Measurements from ENCODE around the gene SLC35F4. TPM values are rescaled to one million over a fixed set of nuclear protein-coding genes. Genes with fewer than 3 reads are reported as not detected.
A peak's percentile ranks its signal among the peaks of the same experiment; 100 is the strongest.

Gene SLC35F4
- not detected in 2 replicates for total RNA-seq (2014; rRNA removed; shearing (Covaris generic))

DNA sequence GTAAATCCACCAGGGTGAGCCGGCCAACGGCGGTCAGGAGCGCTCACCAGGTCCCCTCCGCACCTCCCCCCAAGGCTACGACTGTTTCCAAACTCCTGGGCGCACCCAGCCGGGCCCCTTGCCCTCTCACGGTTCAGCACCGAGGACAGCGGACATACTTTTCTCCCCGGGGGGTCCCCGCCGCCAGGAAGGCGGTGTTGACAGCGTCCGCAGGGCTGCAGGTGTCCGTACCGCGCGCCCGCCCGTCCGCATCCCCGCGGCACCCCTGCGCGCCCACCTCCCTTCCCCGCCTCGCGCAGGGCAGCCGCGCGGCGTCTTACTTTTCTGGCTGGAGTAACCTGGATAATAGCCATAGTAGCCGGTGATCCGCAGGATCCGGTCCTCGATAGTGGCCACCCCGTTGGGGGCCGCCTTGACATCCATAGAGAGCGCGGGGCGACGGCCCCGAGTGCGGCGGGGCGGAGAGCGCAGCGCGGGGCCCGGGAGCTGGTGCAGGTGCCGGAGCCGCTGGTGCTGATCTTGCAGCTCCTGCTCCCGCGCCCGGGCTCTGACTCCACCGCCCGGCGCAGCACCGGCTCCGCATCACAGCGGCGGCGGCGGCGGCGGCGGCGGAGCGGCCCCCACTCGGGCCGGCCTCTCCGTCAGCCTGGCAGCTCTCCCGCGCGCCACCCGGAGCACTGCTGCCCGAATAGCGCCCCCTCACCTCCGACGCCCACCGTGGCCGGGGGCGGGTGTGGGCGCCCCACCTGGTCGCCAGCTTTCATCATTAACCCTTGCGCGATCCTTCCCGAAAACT lies at the start of gene SLC35F4:
Gene SLC35F4 (minus strand): TSS at position 690 of the 796 bp plus-strand sequence.
- Histone ChIP-seq H3K27me3 (ENCODE audit: control insufficient read depth, insufficient read depth, low read length) (peaks cover 35% of the 10 kb centered on the region), H3K36me3 (replicated peaks; ENCODE audit: control insufficient read depth, insufficient read depth, low read length) (no peaks in the 10 kb centered on the region)
- peak; percentile 90 for DNase-seq

DNA sequence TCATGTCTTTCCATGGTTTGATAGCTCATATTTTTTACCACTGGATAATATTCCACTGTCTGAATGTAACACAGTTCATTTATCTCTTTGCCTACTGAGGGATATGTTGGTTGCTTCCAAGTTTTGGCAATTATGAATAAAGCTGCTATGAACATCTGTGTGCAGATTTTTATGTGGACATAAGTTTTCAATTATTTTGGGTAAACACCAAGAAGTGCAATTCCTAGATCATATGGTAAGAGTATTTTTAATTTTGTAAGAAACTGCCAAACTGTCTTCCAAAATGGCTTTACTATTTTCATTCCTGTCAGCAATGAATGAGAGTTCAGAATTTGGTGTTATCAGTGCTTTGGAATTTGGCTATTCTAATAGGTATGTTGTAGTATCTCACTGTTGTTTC lies 43.7 kb upstream of the SLC35F4 start:
- Histone ChIP-seq H3K36me3 (replicated peaks; ENCODE audit: control insufficient read depth, insufficient read depth, low read length) (no peaks in the 10 kb centered on the region), H3K27me3 (ENCODE audit: control insufficient read depth, insufficient read depth, low read length) (no peaks in the 10 kb centered on the region), H3K4me3 (ENCODE audit: insufficient read depth, low read depth, low read length) (no peak overlapping the region)
- no peak for DNase-seq

More for the DNA sequence above, at the start of gene SLC35F4:
- peak within 1 kb of the TSS; percentile 33 for H3K4me3 ChIP-seq (ENCODE audit: insufficient read depth, low read depth, low read length)

DNA sequence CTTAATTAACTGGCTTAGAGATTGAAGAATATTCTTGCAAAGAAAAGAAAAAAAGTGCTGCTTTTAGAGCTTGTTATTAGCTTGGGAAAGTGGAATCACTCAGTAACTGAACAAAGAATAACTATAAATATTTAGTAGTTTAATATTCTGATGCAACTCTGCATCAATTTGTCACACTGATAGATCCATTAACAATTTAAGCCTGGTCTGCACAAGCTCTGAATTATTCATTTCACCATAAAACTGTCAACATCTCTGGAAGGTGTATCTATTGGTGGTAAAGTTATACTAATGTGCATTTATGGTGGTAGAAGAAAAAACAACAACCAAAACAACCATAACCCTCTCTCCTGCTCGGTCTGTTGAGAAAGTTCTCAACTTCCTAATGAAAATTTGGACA lies 38.1 kb upstream of the SLC35F4 start:
- Histone ChIP-seq H3K36me3 (replicated peaks; ENCODE audit: control insufficient read depth, insufficient read depth, low read length) (no peaks in the 10 kb centered on the region), H3K27me3 (ENCODE audit: control insufficient read depth, insufficient read depth, low read length) (no peaks in the 10 kb centered on the region), H3K4me3 (ENCODE audit: insufficient read depth, low read depth, low read length) (no peak overlapping the region)
- no peak for DNase-seq

DNA sequence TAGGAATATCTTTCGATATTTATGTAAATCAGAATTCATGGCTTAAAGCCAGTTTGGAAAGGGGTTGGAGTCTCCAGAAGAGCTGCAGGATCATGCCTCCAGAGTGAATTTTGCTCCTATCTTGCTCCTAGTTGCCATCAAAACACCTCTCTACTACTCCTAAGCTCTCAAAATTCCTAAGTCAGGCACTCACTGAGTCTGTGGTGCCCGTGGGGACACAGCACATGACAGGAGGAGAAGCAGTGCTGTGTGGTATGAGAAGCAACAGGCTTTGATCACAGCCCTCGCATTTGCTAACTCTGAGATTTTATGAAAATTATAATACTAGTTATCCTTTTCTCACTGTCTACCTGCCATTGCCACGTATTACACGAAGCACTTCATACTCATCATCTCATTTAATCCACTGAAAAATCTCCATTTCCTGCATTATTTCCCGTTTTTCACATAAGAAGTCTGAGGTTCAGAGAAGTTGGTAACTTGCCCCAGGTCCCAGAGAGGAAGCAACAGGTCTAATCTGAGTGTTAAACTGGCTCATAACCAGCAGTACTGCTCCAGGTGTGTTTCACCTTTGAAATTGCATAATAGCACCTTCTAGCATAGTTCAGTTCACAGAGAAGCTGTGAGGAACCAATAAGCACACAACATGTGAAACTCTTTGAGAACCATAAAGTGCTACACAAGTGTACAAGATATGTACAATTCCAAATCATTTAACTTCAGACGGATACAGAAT lies 33.1 kb upstream of the SLC35F4 start:
- H3K36me3 ChIP-seq (replicated peaks; ENCODE audit: control insufficient read depth, insufficient read depth, low read length): no peaks in the 10 kb centered on the region
- no peak overlapping the region for H3K4me3 ChIP-seq (ENCODE audit: insufficient read depth, low read depth, low read length)
- DNase-seq: no peak
- H3K27me3 ChIP-seq (ENCODE audit: control insufficient read depth, insufficient read depth, low read length): no peaks in the 10 kb centered on the region

DNA sequence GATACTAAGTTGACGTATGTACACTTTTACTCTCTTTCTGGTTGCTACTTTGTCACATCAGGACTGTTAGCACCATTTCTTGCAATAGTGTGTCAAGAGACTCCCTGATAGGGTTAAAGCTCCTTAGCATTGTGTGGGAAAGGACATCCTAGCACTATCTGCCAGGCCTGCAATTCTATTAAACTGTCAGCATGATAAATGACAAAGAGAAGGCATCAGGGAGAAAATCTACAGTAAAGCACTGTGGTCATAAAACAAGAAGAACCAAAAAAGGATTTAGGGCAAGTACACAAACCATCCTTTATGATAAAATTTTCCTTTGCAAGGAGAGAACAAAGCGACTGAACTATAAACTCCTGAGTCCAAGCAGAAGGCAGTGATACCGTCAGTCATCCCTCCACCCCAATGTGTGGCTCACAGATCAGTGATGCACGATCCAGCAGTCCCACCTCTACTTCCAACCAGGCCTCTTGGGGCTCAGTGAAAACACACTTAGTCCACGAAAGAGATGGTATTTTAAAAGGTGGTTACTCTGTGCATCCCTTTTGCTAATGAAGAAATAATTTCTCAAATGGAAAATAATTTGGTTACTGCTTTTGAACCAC lies 31.4 kb upstream of the SLC35F4 start:
- H3K4me3 ChIP-seq (ENCODE audit: insufficient read depth, low read depth, low read length): no peak overlapping the region
- H3K27me3 ChIP-seq (ENCODE audit: control insufficient read depth, insufficient read depth, low read length): no peaks in the 10 kb centered on the region
- no peaks in the 10 kb centered on the region for H3K36me3 ChIP-seq (replicated peaks; ENCODE audit: control insufficient read depth, insufficient read depth, low read length)
- DNase-seq: no peak

DNA sequence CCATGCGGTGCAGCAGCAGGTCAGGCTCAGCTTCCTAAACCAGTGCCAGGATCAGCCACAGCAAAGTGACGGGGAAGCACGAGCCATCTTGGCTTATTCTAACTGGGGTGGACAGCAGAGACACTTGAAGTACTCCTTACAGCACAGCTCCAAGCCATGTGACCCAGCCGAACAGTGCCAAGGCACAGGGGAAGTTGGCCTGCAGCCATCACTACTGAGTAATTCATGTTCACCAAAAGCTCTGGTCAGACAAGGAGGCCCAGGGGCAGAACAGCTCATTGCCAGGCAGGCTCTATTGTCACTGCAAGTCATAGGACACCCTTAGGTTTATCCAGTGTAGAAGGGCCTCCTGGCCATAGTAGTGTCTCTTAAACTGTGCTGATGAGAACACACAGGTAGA lies 23.4 kb upstream of the SLC35F4 start:
- Histone ChIP-seq H3K36me3 (replicated peaks; ENCODE audit: control insufficient read depth, insufficient read depth, low read length) (no peaks in the 10 kb centered on the region), H3K4me3 (ENCODE audit: insufficient read depth, low read depth, low read length) (no peak overlapping the region), H3K27me3 (ENCODE audit: control insufficient read depth, insufficient read depth, low read length) (no peaks in the 10 kb centered on the region)
- no peak for DNase-seq

DNA sequence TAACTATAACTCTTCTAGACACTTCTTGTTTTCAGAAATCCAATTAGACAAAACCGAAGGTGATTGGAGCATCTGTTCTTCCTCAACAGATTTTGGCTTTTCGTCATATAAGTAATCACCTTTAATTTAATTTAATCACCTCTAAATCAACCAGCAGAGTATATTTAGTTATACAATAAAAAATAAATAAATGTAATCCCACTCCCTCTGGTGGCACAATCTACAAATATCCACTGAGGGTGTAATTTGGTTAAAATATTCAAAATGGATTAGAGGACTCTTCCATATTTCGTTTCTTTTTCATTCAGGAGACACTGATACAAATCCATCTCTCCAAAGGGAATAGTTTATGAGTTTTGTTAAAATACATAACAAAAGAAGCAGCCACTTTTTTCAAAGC lies 18.3 kb upstream of the SLC35F4 start:
- Histone ChIP-seq H3K4me3 (ENCODE audit: insufficient read depth, low read depth, low read length) (no peak overlapping the region), H3K36me3 (replicated peaks; ENCODE audit: control insufficient read depth, insufficient read depth, low read length) (no peaks in the 10 kb centered on the region), H3K27me3 (ENCODE audit: control insufficient read depth, insufficient read depth, low read length) (no peaks in the 10 kb centered on the region)
- DNase-seq: no peak

DNA sequence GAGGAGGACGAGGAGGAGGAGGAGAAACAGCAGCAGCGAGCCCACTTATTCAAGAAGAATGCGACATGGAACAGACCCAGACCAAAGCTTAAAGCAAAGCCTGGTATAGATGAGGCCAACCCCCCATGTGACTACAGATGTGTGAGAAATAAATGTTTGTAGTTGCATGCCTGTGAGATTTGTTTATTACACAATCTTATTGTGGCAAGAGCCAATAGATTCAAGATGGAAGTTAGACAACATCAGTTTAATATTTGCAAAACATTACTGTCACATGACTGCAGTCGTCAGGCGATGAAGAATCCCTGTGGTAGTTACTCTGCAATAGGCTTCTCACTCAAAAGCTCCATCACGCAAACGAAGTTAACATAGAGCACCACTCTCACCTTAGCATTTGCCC lies 17.2 kb upstream of the SLC35F4 start:
- no peaks in the 10 kb centered on the region for H3K27me3 ChIP-seq (ENCODE audit: control insufficient read depth, insufficient read depth, low read length)
- no peaks in the 10 kb centered on the region for H3K36me3 ChIP-seq (replicated peaks; ENCODE audit: control insufficient read depth, insufficient read depth, low read length)
- H3K4me3 ChIP-seq (ENCODE audit: insufficient read depth, low read depth, low read length): no peak overlapping the region
- DNase-seq: no peak

DNA sequence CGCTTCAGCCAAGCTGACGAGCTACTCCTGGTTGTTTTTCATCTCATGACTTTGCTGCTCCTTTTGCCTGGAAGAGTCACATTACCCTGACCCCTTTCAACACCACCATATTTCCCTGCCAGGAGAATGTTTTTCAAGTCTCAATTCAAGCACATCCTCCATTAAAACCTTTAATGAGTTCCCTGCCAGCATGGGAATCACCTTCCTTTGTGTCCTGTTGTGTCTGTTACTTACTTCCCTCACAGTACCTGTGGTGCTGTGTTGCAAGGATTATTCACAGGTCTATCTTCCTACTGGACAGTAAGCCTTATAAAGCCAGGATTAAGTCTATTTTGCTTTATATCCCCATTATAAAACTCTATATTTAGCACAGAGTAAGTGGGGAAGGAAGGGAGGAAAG lies 13.6 kb upstream of the SLC35F4 start:
- H3K4me3 ChIP-seq (ENCODE audit: insufficient read depth, low read depth, low read length): no peak overlapping the region
- H3K36me3 ChIP-seq (replicated peaks; ENCODE audit: control insufficient read depth, insufficient read depth, low read length): no peaks in the 10 kb centered on the region
- H3K27me3 ChIP-seq (ENCODE audit: control insufficient read depth, insufficient read depth, low read length): no peaks in the 10 kb centered on the region
- DNase-seq: no peak

DNA sequence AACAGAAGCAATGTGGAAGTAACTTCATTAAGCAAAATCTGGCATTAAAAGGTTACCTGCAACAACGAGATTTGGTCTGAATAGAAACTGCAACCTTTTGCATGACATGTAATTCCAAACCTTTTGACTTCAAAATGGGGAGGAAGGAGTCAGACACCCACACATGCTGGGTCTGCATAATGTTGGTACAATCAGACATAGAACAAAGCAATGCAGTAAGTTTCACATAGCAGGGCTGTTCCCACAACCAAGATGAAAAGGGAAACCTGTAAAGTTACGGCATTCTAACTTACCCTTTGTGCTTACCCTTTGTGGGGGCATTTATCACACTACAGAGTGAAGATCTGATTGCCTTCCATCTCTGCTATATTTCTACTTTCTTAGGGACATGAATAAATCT lies 10.1 kb upstream of the SLC35F4 start:
- H3K36me3 ChIP-seq (replicated peaks; ENCODE audit: control insufficient read depth, insufficient read depth, low read length): no peaks in the 10 kb centered on the region
- H3K27me3 ChIP-seq (ENCODE audit: control insufficient read depth, insufficient read depth, low read length): no peaks in the 10 kb centered on the region
- DNase-seq: no peak
- H3K4me3 ChIP-seq (ENCODE audit: insufficient read depth, low read depth, low read length): no peak overlapping the region

DNA sequence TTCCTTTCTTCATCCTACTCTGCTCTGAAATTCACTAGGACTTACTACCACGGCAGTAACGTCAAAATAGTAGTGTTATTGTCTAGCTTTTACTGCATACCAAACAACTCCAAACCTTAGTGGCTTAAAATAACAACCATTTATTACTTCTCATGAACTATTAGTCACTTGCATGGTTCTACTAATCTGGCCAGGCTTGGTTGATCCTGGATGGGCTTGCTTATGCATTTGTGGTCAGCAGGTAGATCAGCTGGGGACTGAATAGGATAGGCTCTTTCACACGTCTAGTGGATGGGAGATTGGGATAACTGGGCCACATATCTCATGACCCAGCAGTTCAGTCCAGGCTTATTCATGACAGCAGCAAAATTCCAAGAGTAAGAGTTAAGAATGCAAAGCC lies 9.4 kb upstream of the SLC35F4 start:
- no peak for DNase-seq
- H3K27me3 ChIP-seq (ENCODE audit: control insufficient read depth, insufficient read depth, low read length): no peaks in the 10 kb centered on the region
- no peaks in the 10 kb centered on the region for H3K36me3 ChIP-seq (replicated peaks; ENCODE audit: control insufficient read depth, insufficient read depth, low read length)
- no peak overlapping the region for H3K4me3 ChIP-seq (ENCODE audit: insufficient read depth, low read depth, low read length)

DNA sequence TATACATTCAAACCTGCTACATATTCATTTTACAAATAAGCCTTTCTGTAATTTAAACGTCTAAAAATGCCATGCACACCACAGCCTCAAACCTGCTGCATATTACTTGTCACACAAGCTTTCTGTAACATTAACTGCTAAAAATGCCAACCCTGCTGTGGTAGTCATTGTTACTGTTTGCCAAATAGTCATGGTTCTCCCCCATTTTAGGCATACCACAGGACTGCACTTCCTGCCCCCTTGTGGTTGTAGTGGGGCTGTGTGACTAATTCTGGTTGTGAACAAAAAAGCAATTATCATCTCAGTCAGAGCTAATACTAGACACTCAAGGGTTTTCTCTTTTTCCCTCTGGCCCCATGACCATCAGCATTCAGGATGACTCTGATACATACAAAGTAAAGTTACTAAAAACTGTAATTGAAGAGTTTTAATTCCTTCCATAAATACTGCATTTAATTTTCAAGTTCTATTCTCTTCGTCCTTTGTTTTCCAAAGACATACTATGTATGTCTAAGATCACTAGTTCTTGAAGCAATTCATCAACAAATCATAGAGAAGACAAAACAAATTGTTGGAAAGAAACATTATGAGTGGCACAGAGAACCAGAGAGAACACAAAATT lies 5.7 kb upstream of the SLC35F4 start:
- DNase-seq: peak; percentile 44
- no peaks in the 10 kb centered on the region for H3K36me3 ChIP-seq (replicated peaks; ENCODE audit: control insufficient read depth, insufficient read depth, low read length)
- H3K4me3 ChIP-seq (ENCODE audit: insufficient read depth, low read depth, low read length): no peak overlapping the region
- peaks cover 4% of the 10 kb centered on the region for H3K27me3 ChIP-seq (ENCODE audit: control insufficient read depth, insufficient read depth, low read length)

DNA sequence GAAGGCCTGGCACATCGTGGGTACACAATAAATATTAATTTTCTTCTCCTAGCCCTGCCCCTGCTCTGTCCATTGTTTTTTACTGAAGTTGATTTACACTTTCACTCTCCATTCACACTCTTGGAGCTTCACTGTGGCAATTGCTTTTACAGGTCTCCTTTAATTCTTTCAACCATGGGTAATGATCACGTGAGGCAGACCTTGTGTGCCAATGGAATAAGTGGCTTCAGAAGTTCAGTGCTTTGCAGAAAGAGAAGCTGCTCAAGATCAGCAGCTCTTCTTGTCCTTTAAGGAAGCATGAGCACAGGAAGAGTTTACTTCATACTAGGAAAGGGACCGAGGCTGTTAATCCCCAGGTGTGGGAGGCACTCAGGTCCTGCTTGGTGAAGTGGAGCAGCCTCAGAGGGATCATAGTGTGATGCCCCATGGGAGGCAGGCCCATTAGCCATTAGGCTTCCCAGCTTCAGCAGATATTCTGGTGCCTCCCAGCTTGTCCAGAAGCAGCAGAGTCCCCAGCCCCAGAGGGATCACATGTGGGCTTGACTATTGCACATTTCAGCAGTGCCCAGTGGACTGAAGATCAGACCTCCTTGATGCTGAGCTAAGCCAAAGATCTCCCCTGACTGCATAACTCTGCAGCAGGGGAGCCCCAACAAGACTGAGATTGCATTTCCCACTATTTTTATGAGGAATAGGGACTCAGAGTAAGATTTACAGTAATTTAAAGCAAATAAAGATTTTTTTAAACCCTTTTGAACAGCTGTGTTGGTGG lies 5.0 kb upstream of the SLC35F4 start:
- no peak for DNase-seq
- no peak overlapping the region for H3K4me3 ChIP-seq (ENCODE audit: insufficient read depth, low read depth, low read length)
- peaks cover 11% of the 10 kb centered on the region for H3K27me3 ChIP-seq (ENCODE audit: control insufficient read depth, insufficient read depth, low read length)
- H3K36me3 ChIP-seq (replicated peaks; ENCODE audit: control insufficient read depth, insufficient read depth, low read length): no peaks in the 10 kb centered on the region

DNA sequence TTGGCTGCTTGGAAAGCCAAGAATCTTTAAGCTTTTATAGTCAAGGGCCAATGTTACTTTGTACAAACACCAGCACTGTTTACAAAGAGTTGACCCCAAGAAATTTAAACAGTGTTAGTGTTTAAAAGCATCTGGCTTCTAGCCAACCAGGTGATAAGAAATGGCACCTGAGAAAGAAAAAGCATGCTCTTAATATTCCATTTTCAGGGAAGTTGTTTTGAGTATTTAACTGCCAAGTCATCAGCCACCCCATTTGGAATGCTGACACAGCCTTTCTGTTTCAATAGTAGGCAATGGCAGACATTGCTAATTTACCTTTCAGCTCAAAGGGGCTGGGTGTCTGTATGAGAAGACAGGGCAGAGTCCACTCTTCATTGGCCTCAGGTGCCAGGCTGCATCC lies 3.7 kb upstream of the SLC35F4 start:
- H3K27me3 ChIP-seq (ENCODE audit: control insufficient read depth, insufficient read depth, low read length): peaks cover 23% of the 10 kb centered on the region
- H3K4me3 ChIP-seq (ENCODE audit: insufficient read depth, low read depth, low read length): no peak overlapping the region
- no peak for DNase-seq
- no peaks in the 10 kb centered on the region for H3K36me3 ChIP-seq (replicated peaks; ENCODE audit: control insufficient read depth, insufficient read depth, low read length)

Measured in H7 (cell line).